Adrenal gland (tissue), 12 donors: ENCODE measurements around the gene RALB. TPM values are rescaled to one million over a fixed set of nuclear protein-coding genes. Genes with fewer than 3 reads are reported as not detected.

Experiments used
- DNase-seq, 7 donors: peaks; one replicate each; pipeline ENCODE4 v3.0.0-alpha.2; 2019 to 2020
- H3K27ac ChIP-seq, 5 donors: fragments of 200-600 bp; sonication (generic) in 4 of 5; 1 replicate in 3 of 5; 2 replicates in 2 of 5; pipeline versions ENCODE4 v1.5.1 to v1.8.0; 2016 to 2020; ENCODE audit warnings: mild to moderate bottlenecking in 1 of 5
- H3K27me3 ChIP-seq: fragments of 200-600 bp; 2 replicates; pipeline ENCODE4 v1.8.0; 2021
- H3K36me3 ChIP-seq, 2 donors: fragments of 200-600 bp; replicated peaks in 1 of 2; 1 replicate in 1 of 2; 2 replicates in 1 of 2; pipeline versions ENCODE4 v1.5.1 to v1.8.0; 2018 to 2022
- H3K4me1 ChIP-seq, 2 donors: fragments of 200-600 bp; replicated peaks in 1 of 2; 1 replicate in 1 of 2; 2 replicates in 1 of 2; pipeline versions ENCODE4 v1.5.1 to v1.8.0; 2018 to 2021
- H3K4me3 ChIP-seq, 4 donors: fragments of 200-600 bp; sonication (generic) in 3 of 4; one replicate each; pipeline ENCODE4 v1.5.1; 2016 to 2018
- H3K9me3 ChIP-seq, 3 donors: fragments of 200-600 bp; sonication (generic) in 1 of 3; replicated peaks in 1 of 3; 1 replicate in 2 of 3; 2 replicates in 1 of 3; pipeline versions ENCODE4 v1.5.1 to v1.8.0; 2016 to 2021
- POLR2A ChIP-seq, 2 donors: fragments of 450-650 bp; IDR thresholded peaks; one replicate each; pipeline ENCODE4 v1.6.1; 2017; ENCODE audit warnings: antibody characterized with exemption in 2 of 2, mild to moderate bottlenecking in 2 of 2, moderate library complexity in 1 of 2
- WGBS, 4 donors: extraction: QIAGEN DNeasy Blood & Tissue Kit in 2 of 4; methylation state at CpG; one replicate each; pipeline versions ENCODE4 v1.1.5 to v1.1.7; 2013 to 2017; 5-methylcytosine and 5-hydroxymethylcytosine counted together
- intact Hi-C, 2 donors: fragments of 100-400 bp; cut with DNase I; formaldehyde crosslinking; loops; one replicate each; pipeline versions ENCODE4 v1.14.1 to v1.15.0; 2022 to 2023
- polyA plus RNA-seq, 3 donors: library from polyadenylated mRNA; stranded (reverse); fragments of 200-250 nt in 2 of 3; fragments of 350-450 nt in 1 of 3; fragmentation: Illumina TruSeq in 1 of 3; extraction: RNeasy Lipid Tissue Mini Kit (QIAGEN cat#74804) in 1 of 3; gene quantifications; one replicate each; pipeline ENCODE4 v1.2.3, GENCODE V29; 2013 to 2014
- total RNA-seq, 9 donors: library from RNA; depleted of rRNA in 4 of 9; stranded (reverse); fragments of >200 nt in 4 of 9; fragments of 120-200 nt in 1 of 9; fragmentation: NEBNext Ultra II Directional in 1 of 9; extraction: Animal tissue kit (Norgen Biotek cat#: 25700) in 1 of 9; gene quantifications; one replicate each; pipeline versions ENCODE4 v1.1.0 to v1.2.4, GENCODE V29; 2013 to 2023
- TF ChIP-seq, protein P1 (sequence below), 6 experiments: fragments of 450-650 bp in 4 of 6; fragments of 200-600 bp in 2 of 6; sonication (generic) in 1 of 6; IDR thresholded peaks; 1 replicate in 5 of 6; 2 replicates in 1 of 6; pipeline versions ENCODE4 v1.5.1 to v1.8.0; 2016 to 2021; ENCODE audit warnings: antibody characterized with exemption in 6 of 6, mild to moderate bottlenecking in 2 of 6, moderate library complexity in 1 of 6
- donor health status: healthy with polysubstance abuse.
- donor health status: Bipolar disorder and iron deficiency.
- donor health status: DM: yes; HTN: yes; CAD: no.
- donor health status: DM: no; HTN: no; CAD: no.
- donor health status: DM: no; HTN: no; CAD: no.
- donor health status: DM: yes; HTN: yes; CAD: no.

Gene RALB
- total and polyA plus RNA-seq, 12 donors = 20.7 to 94.3 (median 51.6) TPM

DNA sequence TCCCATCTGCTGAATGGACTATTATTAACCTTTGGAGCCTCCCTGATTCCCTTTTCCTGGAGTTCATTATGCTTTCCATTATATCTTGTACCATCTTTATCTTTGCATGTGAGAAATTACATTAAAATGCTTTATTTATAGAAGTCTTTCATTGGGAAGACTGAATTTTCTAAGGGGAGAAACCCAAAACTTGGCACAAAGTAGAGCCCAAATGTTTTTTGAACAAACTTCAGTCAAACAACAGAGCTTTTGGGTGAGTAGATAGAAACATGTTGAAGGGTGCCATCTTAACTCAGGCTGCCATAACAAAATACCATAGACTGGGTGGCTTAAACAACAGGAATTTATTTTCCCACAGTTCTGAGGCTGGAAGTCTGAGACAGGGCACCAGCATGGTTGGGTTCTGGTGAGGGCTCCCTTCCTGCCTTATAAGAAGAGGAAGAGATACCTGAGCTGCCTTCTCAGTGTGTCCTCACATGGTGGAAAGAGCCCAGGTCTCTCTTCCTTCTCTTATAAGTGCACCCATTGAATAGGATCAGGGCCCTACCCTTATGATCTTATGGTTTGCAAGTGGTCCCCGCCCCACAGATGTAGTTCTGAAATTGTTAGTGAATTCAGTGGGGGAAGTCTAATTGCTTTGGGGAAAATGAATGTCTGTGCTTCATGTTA, 19.2 kb downstream of the RALB start:
- Histone ChIP-seq H3K36me3 (no peaks in the 10 kb centered on the region), H3K27ac (no peak overlapping the region), H3K27me3 (no peaks in the 10 kb centered on the region), H3K4me3 (no peak overlapping the region), H3K4me1 (peaks cover 0 to 10% of the 10 kb centered on the region in 2 donors), H3K9me3 (no peaks in the 10 kb centered on the region)
- no peak for TF ChIP-seq POLR2A (IDR thresholded peaks at IDR 0.05)
- TF ChIP-seq, protein P1, sequence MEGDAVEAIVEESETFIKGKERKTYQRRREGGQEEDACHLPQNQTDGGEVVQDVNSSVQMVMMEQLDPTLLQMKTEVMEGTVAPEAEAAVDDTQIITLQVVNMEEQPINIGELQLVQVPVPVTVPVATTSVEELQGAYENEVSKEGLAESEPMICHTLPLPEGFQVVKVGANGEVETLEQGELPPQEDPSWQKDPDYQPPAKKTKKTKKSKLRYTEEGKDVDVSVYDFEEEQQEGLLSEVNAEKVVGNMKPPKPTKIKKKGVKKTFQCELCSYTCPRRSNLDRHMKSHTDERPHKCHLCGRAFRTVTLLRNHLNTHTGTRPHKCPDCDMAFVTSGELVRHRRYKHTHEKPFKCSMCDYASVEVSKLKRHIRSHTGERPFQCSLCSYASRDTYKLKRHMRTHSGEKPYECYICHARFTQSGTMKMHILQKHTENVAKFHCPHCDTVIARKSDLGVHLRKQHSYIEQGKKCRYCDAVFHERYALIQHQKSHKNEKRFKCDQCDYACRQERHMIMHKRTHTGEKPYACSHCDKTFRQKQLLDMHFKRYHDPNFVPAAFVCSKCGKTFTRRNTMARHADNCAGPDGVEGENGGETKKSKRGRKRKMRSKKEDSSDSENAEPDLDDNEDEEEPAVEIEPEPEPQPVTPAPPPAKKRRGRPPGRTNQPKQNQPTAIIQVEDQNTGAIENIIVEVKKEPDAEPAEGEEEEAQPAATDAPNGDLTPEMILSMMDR (IDR thresholded peaks at IDR 0.05) = no peak
- intact Hi-C loops = no loop called here
- no peak for DNase-seq
- 93 to 100% (median 97%) methylated on average over 1 of the region's 1 CpG for WGBS, 4 donors

DNA sequence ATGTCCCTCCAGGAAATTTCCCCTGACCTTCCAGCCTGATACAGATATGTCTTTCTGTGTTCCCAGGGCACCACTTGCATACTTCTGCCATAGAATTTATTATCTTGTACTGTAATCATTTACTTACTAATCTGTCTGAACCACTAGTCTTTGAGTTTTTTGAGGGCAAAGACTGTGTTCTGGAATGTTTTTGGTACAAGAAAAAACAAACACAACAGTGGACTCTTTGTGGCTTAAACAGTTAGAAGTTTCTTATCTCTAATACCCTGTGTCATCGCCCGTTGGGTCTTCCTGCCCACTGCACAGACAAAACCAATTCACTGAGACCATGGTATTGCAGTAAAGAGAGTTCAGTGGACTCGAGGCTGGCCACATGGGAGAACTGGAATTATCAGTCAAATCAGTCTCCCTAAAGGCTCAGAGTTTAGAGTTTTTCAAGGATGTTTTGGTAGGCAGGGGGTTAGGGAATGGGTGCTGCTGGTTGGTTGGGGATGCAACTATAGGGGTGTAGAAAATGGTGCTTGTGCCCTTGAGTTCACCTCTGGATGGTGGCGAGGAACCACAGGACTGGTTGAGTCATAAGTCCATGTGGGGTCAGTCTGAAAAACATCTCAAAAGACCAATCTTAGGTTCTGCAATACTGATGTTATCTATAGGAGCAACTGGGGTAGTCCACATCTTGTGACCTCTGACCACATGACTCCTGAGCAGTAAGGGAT, 20.3 kb downstream of the RALB start:
- no peaks in the 10 kb centered on the region for H3K27me3 ChIP-seq
- intact Hi-C loops = no loop called here
- TF ChIP-seq POLR2A (IDR thresholded peaks at IDR 0.05) = no peak
- TF ChIP-seq, protein P1 (IDR thresholded peaks at IDR 0.05) = no peak
- H3K4me3 ChIP-seq = no peak overlapping the region
- H3K4me1 ChIP-seq = peaks cover 0 to 10% of the 10 kb centered on the region in 2 donors
- DNase-seq = no peak
- H3K27ac ChIP-seq = no peak overlapping the region
- no peaks in the 10 kb centered on the region for H3K36me3 ChIP-seq
- 80 to 85% (median 83%) methylated on average over 4 of the region's 4 CpGs for WGBS, 4 donors
- H3K9me3 ChIP-seq = no peaks in the 10 kb centered on the region

DNA sequence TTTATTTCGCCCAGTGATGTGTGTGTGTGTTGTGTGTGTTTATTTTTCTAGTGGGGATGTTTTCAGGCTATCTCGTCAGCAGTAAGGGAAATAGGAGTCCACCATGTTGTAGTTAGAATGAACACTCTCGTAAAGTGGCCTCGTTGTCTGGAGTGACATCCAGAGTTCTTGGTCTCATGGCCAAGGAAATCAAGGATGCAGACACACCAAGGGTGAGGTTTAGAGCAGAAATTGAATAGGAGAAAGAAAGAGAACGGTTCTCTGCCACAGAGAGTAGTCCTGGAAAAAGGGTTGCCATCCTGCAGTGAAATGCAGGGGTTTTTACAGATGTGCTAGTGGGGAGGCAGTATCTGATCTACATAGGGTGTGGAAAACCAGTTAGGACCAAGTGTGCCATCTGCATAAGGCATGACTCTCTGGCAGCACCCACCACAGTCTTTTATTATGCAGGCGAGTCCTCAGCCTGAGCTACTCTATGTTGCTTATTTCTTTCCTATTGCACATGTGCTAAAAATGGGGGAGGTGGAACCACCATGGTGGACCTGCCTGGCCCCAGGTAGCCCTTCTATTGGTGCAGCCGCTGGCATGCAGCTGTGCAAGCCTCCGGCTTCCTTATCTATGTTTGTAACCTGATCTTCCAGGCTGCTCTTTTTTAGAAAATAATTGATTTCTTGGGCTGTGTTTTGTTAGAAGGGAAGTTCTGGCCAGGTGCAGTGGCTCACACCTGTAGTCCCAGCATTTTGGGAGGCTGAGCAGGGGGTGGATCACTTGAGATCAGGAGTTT, 23.2 kb downstream of the RALB start:
- H3K27ac ChIP-seq = no peak overlapping the region
- H3K4me3 ChIP-seq = no peak overlapping the region
- peaks cover 0 to 7% of the 10 kb centered on the region in 2 donors for H3K36me3 ChIP-seq
- no peaks in the 10 kb centered on the region for H3K9me3 ChIP-seq
- intact Hi-C loops = no loop called here
- no peaks in the 10 kb centered on the region for H3K27me3 ChIP-seq
- H3K4me1 ChIP-seq = no peaks in the 10 kb centered on the region
- WGBS, 4 donors = 92 to 96% (median 93%) methylated on average over 8 of the region's 8 CpGs
- TF ChIP-seq, protein P1 (IDR thresholded peaks at IDR 0.05) = no peak
- TF ChIP-seq POLR2A (IDR thresholded peaks at IDR 0.05) = no peak
- DNase-seq = no peak

DNA sequence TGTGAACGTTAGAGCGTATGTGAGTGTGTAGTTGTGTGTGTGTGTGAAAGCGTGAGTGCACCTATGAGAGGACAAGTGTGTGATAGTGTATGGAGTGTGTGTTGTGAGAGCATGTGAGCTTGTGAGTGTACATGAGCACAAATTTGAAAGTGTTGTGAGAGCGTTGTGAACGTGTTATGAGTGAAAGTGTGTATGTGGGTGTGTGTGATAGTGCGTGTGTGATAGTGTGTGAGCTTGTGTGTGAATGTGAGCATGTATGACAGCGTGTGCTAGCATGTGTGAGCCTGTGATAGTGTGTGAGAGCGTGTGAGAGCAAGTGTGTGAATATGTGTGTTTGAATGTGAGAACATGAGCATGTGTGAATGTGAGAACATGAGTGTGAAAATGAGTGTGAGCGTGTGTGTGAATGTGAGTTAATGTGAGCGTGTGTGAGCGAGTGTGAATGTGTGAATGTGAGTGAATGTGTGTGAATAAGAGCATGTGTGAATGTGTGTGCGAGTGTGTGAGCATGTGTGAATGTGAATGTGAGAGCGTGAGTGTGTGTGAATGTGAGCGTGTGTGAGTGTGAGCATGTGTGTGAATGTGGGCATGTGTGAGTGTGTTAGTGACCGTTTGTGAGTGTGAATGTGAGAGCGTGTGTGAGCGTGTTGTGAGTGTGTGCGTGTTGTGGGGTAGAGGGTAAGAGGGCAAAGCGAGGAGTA, 25.0 kb downstream of the RALB start:
- Histone ChIP-seq H3K27ac (no peak overlapping the region), H3K4me3 (no peak overlapping the region), H3K4me1 (no peaks in the 10 kb centered on the region), H3K27me3 (no peaks in the 10 kb centered on the region), H3K36me3 (peaks cover 0 to 12% of the 10 kb centered on the region in 2 donors), H3K9me3 (no peaks in the 10 kb centered on the region)
- no peak for TF ChIP-seq POLR2A (IDR thresholded peaks at IDR 0.05)
- TF ChIP-seq, protein P1 (IDR thresholded peaks at IDR 0.05) = no peak
- 86 to 97% (median 87%) methylated on average over 19 of the region's 19 CpGs for WGBS, 4 donors
- intact Hi-C loops = no loop called here
- DNase-seq = no peak
